Stomach smooth muscle (tissue), 2 donors: ENCODE data around the gene ACYP1.

Experiments used
- H3K27ac ChIP-seq: one replicate; pipeline ENCODE4 v1.7.0; 2013; ENCODE audit warnings: mild to moderate bottlenecking, low read length, inconsistent platforms
- H3K27me3 ChIP-seq, 2 donors: one replicate each; pipeline ENCODE4 v1.7.0; 2013; ENCODE audit warnings: low read length in 2 of 2; ENCODE audit not compliant: insufficient read depth in 2 of 2, control insufficient read depth in 1 of 2
- H3K36me3 ChIP-seq, 2 donors: one replicate each; pipeline ENCODE4 v1.7.0; 2013; ENCODE audit warnings: low read length in 2 of 2; ENCODE audit not compliant: control insufficient read depth in 2 of 2, insufficient read depth in 2 of 2
- H3K4me1 ChIP-seq: one replicate; pipeline ENCODE4 v1.7.0; 2013; ENCODE audit warnings: low read length; ENCODE audit not compliant: control insufficient read depth, insufficient read depth
- H3K4me3 ChIP-seq, 2 donors: one replicate each; pipeline ENCODE4 v1.7.0; 2013; ENCODE audit warnings: low read length in 2 of 2
- H3K9ac ChIP-seq, 2 donors: one replicate each; pipeline ENCODE4 v1.7.0; 2013; ENCODE audit warnings: low read length in 2 of 2, mild to moderate bottlenecking in 1 of 2
- H3K9me3 ChIP-seq, 2 donors: one replicate each; pipeline ENCODE4 v1.7.0; 2013; ENCODE audit warnings: low read length in 2 of 2; ENCODE audit not compliant: control insufficient read depth in 2 of 2
- donor health status: healthy.
- donor health status: Pancreatic carcinoma.

Gene ACYP1

GRCh38 chr14:75018694-75019093 is 45.1 kb downstream of the ACYP1 start:
- no peaks in the 10 kb centered on the region for H3K9me3 ChIP-seq
- no peaks in the 10 kb centered on the region for H3K4me1 ChIP-seq
- H3K36me3 ChIP-seq = peaks cover 56 to 61% of the 10 kb centered on the region in 2 donors
- H3K9ac ChIP-seq = no peak overlapping the region
- H3K4me3 ChIP-seq = no peak overlapping the region
- H3K27ac ChIP-seq = no peak overlapping the region
- H3K27me3 ChIP-seq = no peaks in the 10 kb centered on the region

- no peak overlapping the region for H3K9ac ChIP-seq
- peaks cover 52 to 55% of the 10 kb centered on the region in 2 donors for H3K36me3 ChIP-seq
- no peak overlapping the region for H3K4me3 ChIP-seq
- peaks cover under 1% of the 10 kb centered on the region for H3K4me1 ChIP-seq
- H3K27ac ChIP-seq = no peak overlapping the region
- no peaks in the 10 kb centered on the region for H3K27me3 ChIP-seq
- H3K9me3 ChIP-seq = no peaks in the 10 kb centered on the region
These were observed 47.0 kb downstream of the ACYP1 start for GRCh38 chr14:75016815-75017214.

DNA sequence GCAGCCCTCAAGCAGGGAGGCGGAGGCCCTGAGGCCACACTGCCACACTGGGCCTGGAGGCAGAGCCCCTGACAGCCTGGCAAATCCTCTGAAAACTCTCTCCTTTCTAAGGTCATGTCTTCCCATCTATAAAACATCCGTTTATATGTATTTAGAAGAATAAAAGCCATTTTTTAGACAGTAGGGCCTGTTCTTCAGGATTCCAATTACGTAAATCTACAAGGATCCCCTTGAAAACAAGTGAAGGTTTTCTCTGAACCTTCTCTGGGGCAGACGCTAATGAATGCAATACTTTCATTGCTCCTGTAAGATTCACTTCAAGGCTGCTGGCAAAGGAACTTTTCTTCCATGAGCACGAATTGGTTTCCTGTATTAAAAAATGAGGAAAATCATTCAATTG is 48.3 kb downstream of the ACYP1 start:
- Histone ChIP-seq H3K9me3 (no peaks in the 10 kb centered on the region), H3K4me3 (no peak overlapping the region), H3K27ac (peak overlapping the region; percentile 24), H3K9ac (no peak overlapping the region), H3K36me3 (peaks cover 51 to 57% of the 10 kb centered on the region in 2 donors), H3K4me1 (peaks cover 9% of the 10 kb centered on the region), H3K27me3 (no peaks in the 10 kb centered on the region)

GRCh38 chr14:75013290-75013689 is 50.5 kb downstream of the ACYP1 start:
- H3K9me3 ChIP-seq = no peaks in the 10 kb centered on the region
- no peak overlapping the region for H3K27ac ChIP-seq
- H3K36me3 ChIP-seq = peaks cover 59% of the 10 kb centered on the region in 2 donors
- no peak overlapping the region for H3K4me3 ChIP-seq
- H3K27me3 ChIP-seq = no peaks in the 10 kb centered on the region
- H3K9ac ChIP-seq = no peak overlapping the region
- peaks cover 9% of the 10 kb centered on the region for H3K4me1 ChIP-seq

GRCh38 chr14:75011356-75011994 is 52.3 kb downstream of the ACYP1 start:
- H3K9me3 ChIP-seq = no peaks in the 10 kb centered on the region
- no peak overlapping the region for H3K4me3 ChIP-seq
- peaks cover 9% of the 10 kb centered on the region for H3K4me1 ChIP-seq
- peaks cover 63 to 64% of the 10 kb centered on the region in 2 donors for H3K36me3 ChIP-seq
- H3K27me3 ChIP-seq = no peaks in the 10 kb centered on the region
- peak overlapping the region in 1 of 2 donors; percentile 7 for H3K9ac ChIP-seq
- no peak overlapping the region for H3K27ac ChIP-seq

DNA sequence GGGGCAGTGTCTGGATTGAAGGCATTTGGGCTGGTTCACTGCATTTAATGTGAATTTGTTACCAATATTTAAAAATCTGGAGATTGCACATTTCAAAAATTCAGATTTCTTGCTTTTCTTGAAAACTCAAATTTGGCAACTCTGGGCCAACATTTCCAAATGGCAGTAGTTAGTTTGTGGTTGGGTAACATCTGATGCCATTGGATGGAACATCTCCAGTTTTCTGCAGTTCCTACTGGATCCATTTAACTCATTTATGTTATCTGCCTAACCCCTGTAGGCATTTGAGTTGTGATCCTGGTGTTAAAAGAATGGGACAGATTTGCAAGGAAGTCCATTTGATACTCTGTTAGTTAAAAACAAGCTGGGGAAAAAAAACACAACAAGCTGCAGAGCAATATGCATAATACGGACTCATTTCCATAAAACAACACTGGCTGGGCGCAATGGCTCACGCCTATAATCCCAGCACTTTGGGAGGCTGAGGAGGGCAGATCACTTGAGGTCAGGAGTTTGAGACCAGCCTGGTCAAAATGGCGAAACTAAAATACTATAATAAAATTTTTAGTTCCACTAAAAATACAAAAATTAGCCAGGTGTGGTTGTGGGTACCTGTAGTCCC is 53.2 kb downstream of the ACYP1 start:
- H3K27ac ChIP-seq = no peak overlapping the region

GRCh38 chr14:75009176-75009575 is 54.6 kb downstream of the ACYP1 start:
- H3K4me3 ChIP-seq = no peak overlapping the region
- H3K27me3 ChIP-seq = no peaks in the 10 kb centered on the region
- no peak overlapping the region for H3K27ac ChIP-seq
- H3K9ac ChIP-seq = no peak overlapping the region
- H3K4me1 ChIP-seq = peaks cover 12% of the 10 kb centered on the region
- H3K9me3 ChIP-seq = no peaks in the 10 kb centered on the region
- peaks cover 51 to 59% of the 10 kb centered on the region in 2 donors for H3K36me3 ChIP-seq

More for the DNA sequence above, 53.2 kb downstream of the ACYP1 start:
- no peak overlapping the region for H3K9ac ChIP-seq
- no peaks in the 10 kb centered on the region for H3K27me3 ChIP-seq
- H3K4me1 ChIP-seq = peaks cover 9% of the 10 kb centered on the region
- H3K36me3 ChIP-seq = peaks cover 60 to 61% of the 10 kb centered on the region in 2 donors
- no peaks in the 10 kb centered on the region for H3K9me3 ChIP-seq
- no peak overlapping the region for H3K4me3 ChIP-seq

GRCh38 chr14:75005357-75005756 is 58.5 kb downstream of the ACYP1 start:
- no peak overlapping the region for H3K9ac ChIP-seq
- no peak overlapping the region for H3K4me3 ChIP-seq
- H3K27ac ChIP-seq = no peak overlapping the region
- peaks cover 32 to 47% of the 10 kb centered on the region in 2 donors for H3K36me3 ChIP-seq
- H3K9me3 ChIP-seq = no peaks in the 10 kb centered on the region
- H3K4me1 ChIP-seq = peaks cover 17% of the 10 kb centered on the region
- no peaks in the 10 kb centered on the region for H3K27me3 ChIP-seq

DNA sequence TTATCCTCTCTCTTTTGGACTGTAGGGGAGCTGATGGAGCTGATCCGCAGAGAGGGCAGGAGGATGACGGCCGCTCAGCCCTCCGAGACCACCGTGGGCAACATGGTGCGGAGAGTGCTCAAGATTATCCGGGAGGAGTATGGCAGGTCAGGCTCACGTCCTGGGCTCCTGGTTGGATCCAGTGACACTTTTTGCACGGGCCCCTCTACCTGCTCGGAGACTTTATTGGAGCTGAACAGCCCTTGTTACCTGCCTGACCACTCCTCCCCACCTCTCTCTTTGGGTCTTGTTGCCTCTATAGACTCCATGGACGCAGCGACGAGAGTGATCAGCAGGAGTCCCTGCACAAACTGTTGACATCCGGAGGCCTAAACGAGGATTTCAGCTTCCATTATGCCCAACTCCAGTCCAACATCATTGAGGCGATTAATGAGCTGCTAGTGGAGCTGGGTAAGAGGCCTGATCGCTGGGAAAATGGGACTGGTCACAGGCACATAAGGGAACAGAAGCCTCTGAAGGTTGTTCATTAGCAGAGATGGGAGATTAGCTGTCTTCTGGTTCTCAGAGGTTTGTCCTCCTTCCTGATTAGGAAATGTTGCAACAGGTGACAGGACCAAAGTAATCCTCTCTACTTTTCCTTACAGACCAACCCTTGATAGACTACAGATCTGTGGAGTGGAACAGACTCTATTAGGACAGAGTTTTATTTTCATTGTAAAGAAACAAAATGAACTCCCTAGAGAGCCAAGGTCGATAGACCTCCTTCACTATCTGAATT is 60.4 kb downstream of the ACYP1 start:
- Histone ChIP-seq H3K9ac (peak overlapping the region; percentile 93 to 94), H3K4me1 (peaks cover 17% of the 10 kb centered on the region), H3K9me3 (no peaks in the 10 kb centered on the region), H3K36me3 (peaks cover 21 to 30% of the 10 kb centered on the region in 2 donors), H3K4me3 (peak overlapping the region; percentile 98 to 99), H3K27ac (peak overlapping the region; percentile 76), H3K27me3 (no peaks in the 10 kb centered on the region)
